ENCODE data around the gene ADRA1B.

Gene ADRA1B

DNA sequence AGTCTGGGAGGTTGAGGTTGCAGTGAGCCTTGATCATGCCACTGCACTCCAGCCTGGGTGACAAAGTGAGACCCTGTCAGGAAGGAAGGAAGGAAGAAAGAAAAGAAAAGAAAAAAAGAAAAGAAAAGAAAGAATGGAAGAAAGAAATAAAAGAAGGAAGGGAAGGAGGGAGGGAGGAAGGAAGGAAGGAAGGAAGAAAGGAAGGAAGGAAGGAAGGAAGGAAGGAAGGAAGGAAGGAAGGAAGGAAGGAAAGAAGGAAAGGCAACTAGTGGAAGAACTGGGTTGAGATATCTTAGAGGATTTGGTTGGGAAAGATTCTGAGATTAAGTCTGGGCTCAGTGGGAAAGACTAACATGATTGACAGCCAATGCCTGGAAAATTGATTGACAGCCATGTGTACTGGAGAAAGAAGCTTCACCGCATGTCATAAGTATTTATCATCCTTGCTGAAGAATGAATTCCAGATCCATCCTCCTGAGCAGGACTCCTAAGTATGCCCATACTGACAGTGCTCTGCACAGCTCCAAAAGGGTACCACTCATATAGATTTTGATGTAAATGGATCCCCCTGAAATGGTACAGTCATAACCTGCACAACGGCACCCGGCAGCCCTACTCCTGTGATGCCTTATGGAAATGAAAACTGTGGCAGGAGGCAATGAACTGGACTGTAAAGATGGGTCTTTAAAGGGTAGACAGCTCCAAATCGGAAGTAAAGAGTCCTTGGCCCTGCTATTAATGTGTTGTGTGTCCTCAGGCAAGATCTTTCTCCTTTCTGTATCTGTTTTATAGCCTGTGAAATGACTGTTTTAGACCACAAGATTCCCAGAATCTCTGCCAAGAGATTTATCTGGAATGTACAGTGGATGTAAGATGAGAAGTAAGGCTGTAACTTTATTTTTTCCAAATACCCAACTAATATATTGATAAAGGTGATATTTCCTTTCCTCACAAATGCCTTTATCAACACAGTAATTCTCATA, 16.9 kb upstream of the ADRA1B start:
- TF ChIP-seq ZBTB7A (IDR thresholded peaks at IDR 0.05; ENCODE audit: low read depth) (no peak), YY1 (IDR thresholded peaks at IDR 0.05; ENCODE audit: low read depth) (no peak), CREB1 (IDR thresholded peaks at IDR 0.05; ENCODE audit: low read depth) (no peak), FOXM1 (IDR thresholded peaks at IDR 0.05; ENCODE audit: borderline replicate concordance, low read depth) (no peak), RAD21 (IDR thresholded peaks at IDR 0.05; ENCODE audit: low read depth) (no peak), TEAD4 (IDR thresholded peaks at IDR 0.05) (no peak), EGR1 (IDR thresholded peaks at IDR 0.05) (no peak), CEBPB (IDR thresholded peaks at IDR 0.05) (no peak), REST (IDR thresholded peaks at IDR 0.05; ENCODE audit: low read depth) (no peak)
- TF ChIP-seq, protein P1, sequence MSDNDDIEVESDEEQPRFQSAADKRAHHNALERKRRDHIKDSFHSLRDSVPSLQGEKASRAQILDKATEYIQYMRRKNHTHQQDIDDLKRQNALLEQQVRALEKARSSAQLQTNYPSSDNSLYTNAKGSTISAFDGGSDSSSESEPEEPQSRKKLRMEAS (IDR thresholded peaks at IDR 0.05) = no peak
- TF ChIP-seq, protein P2, sequence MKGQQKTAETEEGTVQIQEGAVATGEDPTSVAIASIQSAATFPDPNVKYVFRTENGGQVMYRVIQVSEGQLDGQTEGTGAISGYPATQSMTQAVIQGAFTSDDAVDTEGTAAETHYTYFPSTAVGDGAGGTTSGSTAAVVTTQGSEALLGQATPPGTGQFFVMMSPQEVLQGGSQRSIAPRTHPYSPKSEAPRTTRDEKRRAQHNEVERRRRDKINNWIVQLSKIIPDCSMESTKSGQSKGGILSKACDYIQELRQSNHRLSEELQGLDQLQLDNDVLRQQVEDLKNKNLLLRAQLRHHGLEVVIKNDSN (IDR thresholded peaks at IDR 0.05) = no peak

DNA sequence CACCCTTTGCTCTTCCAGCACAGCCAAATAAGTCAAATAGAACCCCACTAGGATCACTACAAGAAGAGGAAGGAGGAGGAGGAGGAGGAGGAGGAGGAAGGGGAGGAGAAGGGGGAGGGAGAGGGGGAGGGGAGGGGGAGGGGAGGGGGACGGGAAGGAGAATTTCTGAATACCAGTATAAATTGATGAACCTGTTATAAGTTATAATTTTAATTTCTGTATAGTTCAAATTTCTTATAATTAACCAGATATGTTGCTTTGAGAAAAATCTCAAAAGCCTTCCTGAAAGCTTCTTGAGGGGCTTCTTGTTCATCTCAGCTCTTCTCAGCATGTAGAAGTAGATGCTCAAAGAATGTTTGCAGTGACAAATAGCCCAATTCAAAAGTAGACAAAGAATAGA, 15.0 kb upstream of the ADRA1B start:
- no peak for TF ChIP-seq TAF1 (IDR thresholded peaks at IDR 0.05; ENCODE audit: low read depth)
- no peak for TF ChIP-seq REST (IDR thresholded peaks at IDR 0.05; ENCODE audit: low read depth)
- TF ChIP-seq NFIC (IDR thresholded peaks at IDR 0.05) = no peak
- no peak for TF ChIP-seq CREB1 (IDR thresholded peaks at IDR 0.05; ENCODE audit: low read depth)
- no peak for TF ChIP-seq EP300 (IDR thresholded peaks at IDR 0.05; ENCODE audit: borderline replicate concordance)
- no peak for TF ChIP-seq TCF12 (IDR thresholded peaks at IDR 0.05; ENCODE audit: low read depth)
- TF ChIP-seq, protein P1 (IDR thresholded peaks at IDR 0.05) = no peak
- no peak for TF ChIP-seq ZBTB7A (IDR thresholded peaks at IDR 0.05; ENCODE audit: low read depth)
- TF ChIP-seq, protein P2 (IDR thresholded peaks at IDR 0.05) = no peak
- TF ChIP-seq EGR1 (IDR thresholded peaks at IDR 0.05) = no peak
- TF ChIP-seq CEBPB (IDR thresholded peaks at IDR 0.05) = no peak
- no peak for TF ChIP-seq TEAD4 (IDR thresholded peaks at IDR 0.05)
- no peak for TF ChIP-seq FOXM1 (IDR thresholded peaks at IDR 0.05; ENCODE audit: borderline replicate concordance, low read depth)
- no peak for TF ChIP-seq RAD21 (IDR thresholded peaks at IDR 0.05; ENCODE audit: low read depth)
- no peak for TF ChIP-seq YY1 (IDR thresholded peaks at IDR 0.05; ENCODE audit: low read depth)

- TF ChIP-seq TAF1 (IDR thresholded peaks at IDR 0.05; ENCODE audit: low read depth) = no peak
- no peak for TF ChIP-seq EP300 (IDR thresholded peaks at IDR 0.05; ENCODE audit: borderline replicate concordance)
- TF ChIP-seq NFIC (IDR thresholded peaks at IDR 0.05) = no peak
- TF ChIP-seq FOXM1 (IDR thresholded peaks at IDR 0.05; ENCODE audit: borderline replicate concordance, low read depth) = no peak
- no peak for TF ChIP-seq RAD21 (IDR thresholded peaks at IDR 0.05; ENCODE audit: low read depth)
- TF ChIP-seq REST (IDR thresholded peaks at IDR 0.05; ENCODE audit: low read depth) = no peak
- no peak for TF ChIP-seq CREB1 (IDR thresholded peaks at IDR 0.05; ENCODE audit: low read depth)
- no peak for TF ChIP-seq EGR1 (IDR thresholded peaks at IDR 0.05)
Observed at GRCh38 chr5:159901772-159902171, 14.5 kb upstream of the ADRA1B start.
